GM12878 (cell line): ENCODE measurements around the gene MOK.

Experiments used
- MYC ChIP-seq: IDR thresholded peaks from 2 replicates; pipeline ENCODE4 v1.6.1; 2011; ENCODE audit warnings: mild to moderate bottlenecking, low read length, moderate library complexity, inconsistent platforms; ENCODE audit not compliant: insufficient read depth, insufficient replicate concordance, insufficient read length, severe bottlenecking
- POLR2A ChIP-seq: IDR thresholded peaks from 2 replicates; pipeline ENCODE4 v1.6.1; 2011; ENCODE audit warnings: low read depth, mild to moderate bottlenecking, low read length
- POLR2AphosphoS5 ChIP-seq: IDR thresholded peaks from 2 replicates; pipeline ENCODE4 v1.6.1; 2011; ENCODE audit warnings: mild to moderate bottlenecking, low read length, inconsistent platforms
- REST ChIP-seq: IDR thresholded peaks from 2 replicates; pipeline ENCODE4 v1.6.1; 2012; ENCODE audit warnings: mild to moderate bottlenecking, low read depth, low read length
- SREBF1 ChIP-seq: IDR thresholded peaks from 2 replicates; pipeline ENCODE4 v1.6.1; 2012; ENCODE audit warnings: mild to moderate bottlenecking, low read length
- YY1 ChIP-seq: IDR thresholded peaks from 2 replicates; pipeline ENCODE4 v1.6.1; 2011; ENCODE audit warnings: low read depth, mild to moderate bottlenecking, low read length
- TF ChIP-seq, protein P1 (sequence below): IDR thresholded peaks from 2 replicates; pipeline ENCODE4 v1.6.1; 2011; ENCODE audit warnings: low read depth, low read length, improper control_type of control experiment, borderline replicate concordance
- TF ChIP-seq, protein P2 (sequence below): IDR thresholded peaks from 2 replicates; pipeline ENCODE4 v1.6.1; 2012; ENCODE audit warnings: low read depth, low read length, improper control_type of control experiment
- TF ChIP-seq, protein P3 (sequence below), 3 experiments: IDR thresholded peaks in 2 of 3; conservative IDR thresholded peaks in 1 of 3; 2 replicates each; pipeline ENCODE4 v1.5.1; 2011; ENCODE audit warnings: low read depth in 3 of 3, low read length in 3 of 3, mild to moderate bottlenecking in 3 of 3, control low read depth in 2 of 3, moderate library complexity in 2 of 3, inconsistent platforms in 1 of 3, mixed read lengths in 1 of 3; ENCODE audit not compliant: control insufficient read depth in 2 of 3, insufficient read depth in 1 of 3; ENCODE audit errors: extremely low read depth in 1 of 3

GRCh38 chr14:102223682-102224081 lies 81.3 kb downstream of the MOK start:
- TF ChIP-seq SREBF1 (no peak), YY1 (no peak), POLR2A (no peak), REST (no peak), POLR2AphosphoS5 (no peak), MYC (no peak)
- TF ChIP-seq, protein P1, sequence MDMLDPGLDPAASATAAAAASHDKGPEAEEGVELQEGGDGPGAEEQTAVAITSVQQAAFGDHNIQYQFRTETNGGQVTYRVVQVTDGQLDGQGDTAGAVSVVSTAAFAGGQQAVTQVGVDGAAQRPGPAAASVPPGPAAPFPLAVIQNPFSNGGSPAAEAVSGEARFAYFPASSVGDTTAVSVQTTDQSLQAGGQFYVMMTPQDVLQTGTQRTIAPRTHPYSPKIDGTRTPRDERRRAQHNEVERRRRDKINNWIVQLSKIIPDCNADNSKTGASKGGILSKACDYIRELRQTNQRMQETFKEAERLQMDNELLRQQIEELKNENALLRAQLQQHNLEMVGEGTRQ, result no peak
- TF ChIP-seq, protein P2, sequence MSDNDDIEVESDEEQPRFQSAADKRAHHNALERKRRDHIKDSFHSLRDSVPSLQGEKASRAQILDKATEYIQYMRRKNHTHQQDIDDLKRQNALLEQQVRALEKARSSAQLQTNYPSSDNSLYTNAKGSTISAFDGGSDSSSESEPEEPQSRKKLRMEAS, result no peak
- TF ChIP-seq, protein P3, sequence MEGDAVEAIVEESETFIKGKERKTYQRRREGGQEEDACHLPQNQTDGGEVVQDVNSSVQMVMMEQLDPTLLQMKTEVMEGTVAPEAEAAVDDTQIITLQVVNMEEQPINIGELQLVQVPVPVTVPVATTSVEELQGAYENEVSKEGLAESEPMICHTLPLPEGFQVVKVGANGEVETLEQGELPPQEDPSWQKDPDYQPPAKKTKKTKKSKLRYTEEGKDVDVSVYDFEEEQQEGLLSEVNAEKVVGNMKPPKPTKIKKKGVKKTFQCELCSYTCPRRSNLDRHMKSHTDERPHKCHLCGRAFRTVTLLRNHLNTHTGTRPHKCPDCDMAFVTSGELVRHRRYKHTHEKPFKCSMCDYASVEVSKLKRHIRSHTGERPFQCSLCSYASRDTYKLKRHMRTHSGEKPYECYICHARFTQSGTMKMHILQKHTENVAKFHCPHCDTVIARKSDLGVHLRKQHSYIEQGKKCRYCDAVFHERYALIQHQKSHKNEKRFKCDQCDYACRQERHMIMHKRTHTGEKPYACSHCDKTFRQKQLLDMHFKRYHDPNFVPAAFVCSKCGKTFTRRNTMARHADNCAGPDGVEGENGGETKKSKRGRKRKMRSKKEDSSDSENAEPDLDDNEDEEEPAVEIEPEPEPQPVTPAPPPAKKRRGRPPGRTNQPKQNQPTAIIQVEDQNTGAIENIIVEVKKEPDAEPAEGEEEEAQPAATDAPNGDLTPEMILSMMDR (IDR thresholded peaks at IDR 0.05 in 2 of 3, conservative IDR thresholded peaks at IDR 0.05 in 1 of 3; ENCODE audit: control insufficient read depth in 2 of 3, extremely low read depth in 1 of 3, insufficient read depth in 1 of 3, low read depth in 3 of 3, low read length in 3 of 3), result no peak
